Measurements from ENCODE around the gene HRAS.
A peak's percentile ranks its signal among the peaks of the same experiment; 100 is the strongest.

HRAS gene

DNA sequence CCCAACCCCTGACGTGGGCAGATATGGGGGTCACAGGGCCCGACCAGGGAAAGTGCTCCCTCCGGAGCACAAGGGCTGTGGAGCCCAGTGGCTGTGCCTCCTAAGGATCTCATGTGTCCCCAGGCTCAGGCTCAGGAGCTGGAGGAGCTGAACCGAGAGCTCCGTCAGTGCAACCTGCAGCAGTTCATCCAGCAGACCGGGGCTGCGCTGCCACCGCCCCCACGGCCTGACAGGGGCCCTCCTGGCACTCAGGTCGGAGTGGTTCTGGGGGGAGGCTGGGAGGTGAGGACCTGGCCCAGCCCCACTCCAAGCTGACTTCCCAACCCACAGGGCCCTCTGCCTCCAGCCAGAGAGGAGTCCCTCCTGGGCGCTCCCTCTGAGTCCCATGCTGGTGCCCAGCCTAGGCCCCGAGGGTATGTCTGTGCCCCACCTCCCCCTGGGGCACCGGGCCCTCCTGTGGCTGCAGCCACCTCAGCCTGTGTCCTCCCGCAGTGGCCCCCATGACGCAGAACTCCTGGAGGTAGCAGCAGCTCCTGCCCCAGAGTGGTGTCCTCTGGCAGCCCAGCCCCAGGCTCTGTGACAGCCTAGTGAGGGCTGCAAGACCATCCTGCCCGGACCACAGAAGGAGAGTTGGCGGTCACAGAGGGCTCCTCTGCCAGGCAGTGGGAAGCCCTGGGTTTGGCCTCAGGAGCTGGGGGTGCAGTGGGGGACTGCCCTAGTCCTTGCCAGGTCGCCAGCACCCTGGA is 27.9 kb upstream of the HRAS start:
- DNase-seq = no peak
- Mint-ChIP-seq H3K36me3 (ENCODE audit: low read depth) (no peaks in the 10 kb centered on the region), H3K4me3 (no peak overlapping the region), H3K9me3 (no peaks in the 10 kb centered on the region), H3K4me1 (peaks cover 17% of the 10 kb centered on the region), H3K27ac (no peak overlapping the region), H3K27me3 (ENCODE audit: low read depth, poor library complexity) (peaks cover 12% of the 10 kb centered on the region)
- TF ChIP-seq, protein P1, sequence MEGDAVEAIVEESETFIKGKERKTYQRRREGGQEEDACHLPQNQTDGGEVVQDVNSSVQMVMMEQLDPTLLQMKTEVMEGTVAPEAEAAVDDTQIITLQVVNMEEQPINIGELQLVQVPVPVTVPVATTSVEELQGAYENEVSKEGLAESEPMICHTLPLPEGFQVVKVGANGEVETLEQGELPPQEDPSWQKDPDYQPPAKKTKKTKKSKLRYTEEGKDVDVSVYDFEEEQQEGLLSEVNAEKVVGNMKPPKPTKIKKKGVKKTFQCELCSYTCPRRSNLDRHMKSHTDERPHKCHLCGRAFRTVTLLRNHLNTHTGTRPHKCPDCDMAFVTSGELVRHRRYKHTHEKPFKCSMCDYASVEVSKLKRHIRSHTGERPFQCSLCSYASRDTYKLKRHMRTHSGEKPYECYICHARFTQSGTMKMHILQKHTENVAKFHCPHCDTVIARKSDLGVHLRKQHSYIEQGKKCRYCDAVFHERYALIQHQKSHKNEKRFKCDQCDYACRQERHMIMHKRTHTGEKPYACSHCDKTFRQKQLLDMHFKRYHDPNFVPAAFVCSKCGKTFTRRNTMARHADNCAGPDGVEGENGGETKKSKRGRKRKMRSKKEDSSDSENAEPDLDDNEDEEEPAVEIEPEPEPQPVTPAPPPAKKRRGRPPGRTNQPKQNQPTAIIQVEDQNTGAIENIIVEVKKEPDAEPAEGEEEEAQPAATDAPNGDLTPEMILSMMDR (IDR thresholded peaks at IDR 0.05) = no peak

DNA sequence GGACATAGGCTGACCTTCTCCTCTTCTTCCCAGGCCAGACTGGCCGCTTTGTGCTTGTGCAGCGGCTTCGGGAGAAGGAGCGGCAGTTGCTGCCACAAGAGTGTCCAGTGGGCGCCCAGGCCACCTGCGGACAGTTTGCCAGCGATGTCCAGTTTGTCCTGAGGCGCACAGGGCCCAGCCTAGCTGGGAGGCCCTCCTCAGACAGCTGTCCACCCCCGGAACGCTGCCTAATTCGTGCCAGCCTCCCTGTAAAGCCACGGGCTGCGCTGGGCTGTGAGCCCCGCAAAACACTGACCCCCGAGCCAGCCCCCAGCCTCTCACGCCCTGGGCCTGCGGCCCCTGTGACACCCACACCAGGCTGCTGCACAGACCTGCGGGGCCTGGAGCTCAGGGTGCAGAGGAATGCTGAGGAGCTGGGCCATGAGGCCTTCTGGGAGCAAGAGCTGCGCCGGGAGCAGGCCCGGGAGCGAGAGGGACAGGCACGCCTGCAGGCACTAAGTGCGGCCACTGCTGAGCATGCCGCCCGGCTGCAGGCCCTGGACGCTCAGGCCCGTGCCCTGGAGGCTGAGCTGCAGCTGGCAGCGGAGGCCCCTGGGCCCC is 26.8 kb upstream of the HRAS start:
- Mint-ChIP-seq H3K4me3 (peak overlapping the region; percentile 81), H3K27ac (no peak overlapping the region), H3K4me1 (peaks cover 14% of the 10 kb centered on the region), H3K36me3 (ENCODE audit: low read depth) (no peaks in the 10 kb centered on the region), H3K9me3 (no peaks in the 10 kb centered on the region), H3K27me3 (ENCODE audit: low read depth, poor library complexity) (peaks cover 22% of the 10 kb centered on the region)
- DNase-seq = no peak
- TF ChIP-seq, protein P1 (IDR thresholded peaks at IDR 0.05) = no peak

DNA sequence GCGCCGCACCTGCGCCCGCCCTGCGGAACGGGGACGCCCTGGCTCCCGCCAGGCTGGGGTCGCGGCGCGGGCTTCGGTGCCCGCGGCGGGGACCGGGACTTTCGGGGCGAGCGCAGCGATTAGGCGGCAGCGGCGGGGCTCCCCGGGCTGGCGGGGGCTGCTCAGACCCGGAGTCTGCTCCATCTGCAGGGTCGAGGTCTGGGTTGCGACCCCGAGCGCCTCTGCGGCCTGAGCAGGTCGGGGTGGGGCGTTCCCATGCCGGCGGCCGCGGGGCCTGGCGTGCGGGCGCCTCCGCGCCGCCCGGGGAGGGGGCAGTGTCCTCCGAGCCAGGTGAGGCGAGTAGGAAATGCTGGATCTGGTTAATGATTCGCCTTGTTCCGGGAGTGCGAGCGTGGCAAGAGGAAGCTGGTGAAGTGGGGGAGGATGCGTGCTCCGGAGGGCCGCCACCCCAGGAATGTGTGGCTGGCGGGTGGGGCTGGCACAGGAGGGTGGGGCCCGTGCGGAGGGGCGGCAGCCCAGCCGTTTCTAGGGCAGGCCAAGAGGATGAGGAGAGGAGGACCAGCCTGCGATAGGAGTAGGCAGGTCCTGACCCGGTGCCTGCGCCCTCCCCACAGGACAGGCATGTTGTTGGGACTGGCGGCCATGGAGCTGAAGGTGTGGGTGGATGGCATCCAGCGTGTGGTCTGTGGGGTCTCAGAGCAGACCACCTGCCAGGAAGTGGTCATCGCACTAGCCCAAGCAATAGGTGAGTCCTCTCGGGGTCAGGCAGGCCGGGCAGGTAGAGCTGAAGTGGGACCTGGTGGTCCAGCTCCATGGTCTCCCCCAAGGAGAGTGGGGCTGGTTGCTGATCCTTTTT is 26.0 kb upstream of the HRAS start:
- H3K27me3 Mint-ChIP-seq (ENCODE audit: low read depth, poor library complexity) = peaks cover 30% of the 10 kb centered on the region
- H3K4me1 Mint-ChIP-seq = peaks cover 11% of the 10 kb centered on the region
- peak overlapping the region; percentile 81 for H3K4me3 Mint-ChIP-seq
- H3K36me3 Mint-ChIP-seq (ENCODE audit: low read depth) = no peaks in the 10 kb centered on the region
- no peak overlapping the region for H3K27ac Mint-ChIP-seq
- TF ChIP-seq, protein P1 (IDR thresholded peaks at IDR 0.05) = no peak
- no peaks in the 10 kb centered on the region for H3K9me3 Mint-ChIP-seq
- DNase-seq = peak; percentile 53

DNA sequence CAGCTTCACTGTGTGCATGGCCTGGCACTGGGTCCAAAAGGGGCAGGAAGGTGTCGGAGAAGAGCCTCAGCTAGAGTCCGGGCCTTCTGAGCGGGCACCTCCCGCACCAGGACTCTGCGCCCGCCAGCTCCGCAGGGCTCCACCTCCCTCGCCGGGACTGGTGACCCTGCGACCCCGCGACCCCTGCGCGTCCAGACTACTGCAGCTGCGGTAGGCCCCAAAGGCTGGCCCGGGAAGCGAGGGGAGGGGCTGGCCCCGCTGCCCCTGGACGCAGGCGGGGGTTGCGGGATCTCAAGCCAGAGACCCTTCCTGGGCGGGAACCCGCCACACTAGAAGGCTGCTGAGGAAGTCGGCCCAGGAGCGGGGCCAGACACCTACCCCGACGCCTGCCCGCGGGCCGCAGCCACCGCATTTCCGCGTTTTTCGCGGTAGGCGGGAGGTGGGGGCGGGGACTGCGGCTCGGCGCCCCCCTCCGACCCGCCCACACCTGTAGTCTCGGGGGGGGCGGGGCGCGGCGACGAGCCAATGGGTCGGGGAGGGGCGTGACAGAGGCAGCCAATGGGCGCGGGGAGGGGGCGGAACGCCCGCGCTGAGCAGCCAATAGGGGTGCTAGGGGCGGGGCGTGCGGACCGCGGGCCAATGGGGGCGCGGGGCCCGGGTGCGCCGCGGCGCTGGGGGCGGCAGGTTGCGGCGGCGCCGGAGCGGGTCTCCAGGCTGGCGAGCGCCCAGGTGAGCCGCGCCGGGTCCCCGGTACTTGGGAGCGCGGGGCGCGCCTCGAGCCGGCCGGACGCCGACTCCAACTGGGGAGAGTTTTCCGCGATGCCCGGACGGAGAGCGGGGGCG is 25.1 kb upstream of the HRAS start, which contains the start of the genes LMNTD2 and RASSF7:
Gene LMNTD2 (minus strand): TSS at position 434 of the 843 bp plus-strand sequence. CDS start 22 bp downstream, at position 412.
Gene RASSF7 (plus strand): TSS at position 666 of the 843 bp plus-strand sequence. CDS start 799 bp downstream, outside the sequence.
- Mint-ChIP-seq H3K9me3 (no peaks in the 10 kb centered on the region), H3K27me3 (ENCODE audit: low read depth, poor library complexity) (peaks cover 37% of the 10 kb centered on the region), H3K27ac (no peak within 1 kb of the TSS), H3K36me3 (ENCODE audit: low read depth) (no peaks in the 10 kb centered on the region), H3K4me3 (peak within 1 kb of the TSS; percentile 81), H3K4me1 (peaks cover 11% of the 10 kb centered on the region)
- TF ChIP-seq, protein P1 (IDR thresholded peaks at IDR 0.05) = no peak
- peak; percentile 98 for DNase-seq

DNA sequence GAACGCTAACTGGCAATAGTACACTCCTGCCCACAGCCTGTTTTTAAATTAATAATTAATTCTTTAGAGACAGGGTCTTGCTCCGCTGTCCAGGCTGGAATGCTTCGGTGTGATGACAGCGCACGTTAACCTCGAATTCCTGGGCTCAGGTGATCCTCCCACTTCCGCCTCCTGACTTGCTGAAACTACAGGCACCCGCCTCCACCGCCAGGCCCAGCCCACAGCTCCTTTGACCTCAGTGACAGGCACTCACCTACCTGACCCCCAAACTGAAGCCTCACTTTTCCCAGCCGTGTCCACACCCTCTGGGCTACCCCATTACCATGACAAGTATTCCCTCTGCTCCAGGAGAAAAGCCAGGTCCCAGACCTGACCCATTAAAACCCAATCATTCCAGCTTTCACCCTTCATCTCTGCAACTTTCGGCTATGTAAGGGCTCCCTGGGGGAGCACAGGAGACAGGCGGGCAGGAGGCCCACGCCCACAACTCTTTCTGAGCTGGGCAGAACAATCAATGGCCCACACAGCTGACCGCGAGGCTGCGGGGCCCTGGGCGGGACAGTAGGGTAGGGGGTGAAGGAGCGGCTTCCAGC is 24.4 kb upstream of the HRAS start:
- DNase-seq = no peak
- Mint-ChIP-seq H3K9me3 (no peaks in the 10 kb centered on the region), H3K4me3 (peak overlapping the region; percentile 81), H3K36me3 (ENCODE audit: low read depth) (no peaks in the 10 kb centered on the region), H3K27ac (no peak overlapping the region), H3K27me3 (ENCODE audit: low read depth, poor library complexity) (peaks cover 42% of the 10 kb centered on the region), H3K4me1 (peaks cover 11% of the 10 kb centered on the region)
- TF ChIP-seq, protein P1 (IDR thresholded peaks at IDR 0.05) = no peak

All from nephron progenitor cell (in vitro differentiated cells).